ENCODE data around the gene WWC2.

WWC2 gene

DNA sequence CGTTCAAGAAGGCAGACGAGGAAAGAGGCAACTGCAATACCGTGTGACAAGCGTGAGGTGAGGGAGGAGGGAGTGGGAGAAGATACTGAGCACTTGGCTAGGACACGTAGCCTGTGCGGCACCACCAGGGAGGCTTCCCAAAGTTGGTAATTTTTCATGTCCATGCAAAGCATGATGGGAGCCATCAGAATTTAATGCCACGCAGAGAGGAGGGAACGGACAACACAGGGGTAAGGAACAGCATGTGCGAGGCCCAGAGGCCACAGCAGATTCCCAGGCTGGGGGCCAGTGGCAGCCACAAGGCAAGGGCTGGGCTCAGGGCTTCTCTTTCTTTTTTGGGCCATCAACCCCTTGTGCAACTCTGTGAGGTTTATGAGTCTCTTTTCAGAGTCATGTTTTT, 234.1 kb downstream of the WWC2 start:
- Histone ChIP-seq H3K4me1 (ENCODE audit: control insufficient read depth in 1 of 2, insufficient read depth in 1 of 2, low read depth in 1 of 2, low read length in 1 of 2) (no peaks in the 10 kb centered on the region), H3K4me3 (ENCODE audit: low read depth in 1 of 2, low read length in 1 of 2) (no peak overlapping the region), H3K27ac (no peak overlapping the region), H3K9me3 (no peaks in the 10 kb centered on the region), H3K27me3 (peaks cover 15% of the 10 kb centered on the region), H3K36me3 (no peaks in the 10 kb centered on the region)
- no peak for TF ChIP-seq CTCF (IDR thresholded peaks at IDR 0.05)

DNA sequence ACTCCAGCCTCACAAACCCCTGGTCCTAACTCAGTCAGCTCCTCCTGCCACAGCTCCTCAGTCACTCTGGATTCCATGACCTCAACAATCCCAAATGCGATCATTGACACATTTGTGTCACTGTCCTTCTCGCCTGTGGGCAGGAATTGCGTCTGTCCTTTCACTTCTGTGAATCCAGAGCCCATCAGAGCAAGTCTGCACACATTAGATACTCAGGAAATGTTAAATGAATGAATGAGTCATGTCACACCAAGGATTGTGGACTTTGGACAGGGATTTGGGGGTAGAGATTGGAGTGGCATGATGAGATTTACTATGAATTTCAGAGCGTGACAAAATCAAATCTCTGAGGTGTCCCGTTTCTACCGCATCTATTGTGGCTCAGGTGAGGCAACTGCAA, 234.9 kb downstream of the WWC2 start:
- no peaks in the 10 kb centered on the region for H3K9me3 ChIP-seq
- H3K36me3 ChIP-seq, result no peaks in the 10 kb centered on the region
- H3K27ac ChIP-seq, result no peak overlapping the region
- no peaks in the 10 kb centered on the region for H3K4me1 ChIP-seq (ENCODE audit: control insufficient read depth in 1 of 2, insufficient read depth in 1 of 2, low read depth in 1 of 2, low read length in 1 of 2)
- H3K27me3 ChIP-seq, result peaks cover 15% of the 10 kb centered on the region
- no peak overlapping the region for H3K4me3 ChIP-seq (ENCODE audit: low read depth in 1 of 2, low read length in 1 of 2)
- TF ChIP-seq CTCF (IDR thresholded peaks at IDR 0.05), result no peak

GRCh38 chr4:183335369-183335940, 236.4 kb downstream of the WWC2 start:
- no peak overlapping the region for H3K4me3 ChIP-seq (ENCODE audit: low read depth in 1 of 2, low read length in 1 of 2)

GRCh38 chr4:183337349-183337748, 238.3 kb downstream of the WWC2 start:
- Histone ChIP-seq H3K27me3 (peaks cover 26% of the 10 kb centered on the region), H3K9me3 (no peaks in the 10 kb centered on the region), H3K27ac (no peak overlapping the region), H3K4me1 (ENCODE audit: control insufficient read depth in 1 of 2, insufficient read depth in 1 of 2, low read depth in 1 of 2, low read length in 1 of 2) (no peaks in the 10 kb centered on the region), H3K4me3 (ENCODE audit: low read depth in 1 of 2, low read length in 1 of 2) (no peak overlapping the region), H3K36me3 (no peaks in the 10 kb centered on the region)
- TF ChIP-seq CTCF (IDR thresholded peaks at IDR 0.05), result no peak

More at GRCh38 chr4:183335369-183335940, 236.4 kb downstream of the WWC2 start:
- Histone ChIP-seq H3K27ac (no peak overlapping the region), H3K36me3 (no peaks in the 10 kb centered on the region), H3K9me3 (no peaks in the 10 kb centered on the region), H3K27me3 (peaks cover 15% of the 10 kb centered on the region), H3K4me1 (ENCODE audit: control insufficient read depth in 1 of 2, insufficient read depth in 1 of 2, low read depth in 1 of 2, low read length in 1 of 2) (no peaks in the 10 kb centered on the region)
- TF ChIP-seq CTCF (IDR thresholded peaks at IDR 0.05), result no peak

GRCh38 chr4:183337833-183338232, 238.8 kb downstream of the WWC2 start:
- TF ChIP-seq CTCF (IDR thresholded peaks at IDR 0.05), result no peak
- Histone ChIP-seq H3K9me3 (no peaks in the 10 kb centered on the region), H3K36me3 (no peaks in the 10 kb centered on the region), H3K27ac (no peak overlapping the region), H3K27me3 (peaks cover 31% of the 10 kb centered on the region), H3K4me3 (ENCODE audit: low read depth in 1 of 2, low read length in 1 of 2) (no peak overlapping the region), H3K4me1 (ENCODE audit: control insufficient read depth in 1 of 2, insufficient read depth in 1 of 2, low read depth in 1 of 2, low read length in 1 of 2) (no peaks in the 10 kb centered on the region)

All from neutrophil (primary cell).